Neutrophil (primary cell): ENCODE measurements around the gene CCT6A.
"Not testable (repeated sequence)": the region's sequence is repeated elsewhere in the genome, so short reads cannot be mapped to it uniquely, and the experiment has no call there.

Experiments used
- H3K27ac ChIP-seq: fragments of 200-600 bp; sonication (generic); 2 replicates; pipeline ENCODE4 v1.5.1; 2016; ENCODE audit warnings: mild to moderate bottlenecking, moderate library complexity
- H3K27me3 ChIP-seq: fragments of 200-600 bp; sonication (generic); 2 replicates; pipeline ENCODE4 v1.6.0; 2016; ENCODE audit warnings: mild to moderate bottlenecking
- H3K36me3 ChIP-seq: fragments of 200-600 bp; sonication (generic); 2 replicates; pipeline ENCODE4 v1.5.1; 2017
- H3K4me1 ChIP-seq, 2 experiments: fragments of 200-600 bp in 1 of 2; sonication (generic) in 1 of 2; 1 replicate in 1 of 2; 2 replicates in 1 of 2; pipeline versions ENCODE4 v1.5.1 to v1.6.1; 2013 to 2016; ENCODE audit warnings: low read depth in 1 of 2, low read length in 1 of 2, mild to moderate bottlenecking in 1 of 2, moderate library complexity in 1 of 2; ENCODE audit not compliant: control insufficient read depth in 1 of 2, insufficient read depth in 1 of 2
- H3K4me3 ChIP-seq, 2 experiments: fragments of 200-600 bp in 1 of 2; sonication (generic) in 1 of 2; 1 replicate in 1 of 2; 2 replicates in 1 of 2; pipeline ENCODE4 v1.5.1; 2013 to 2016; ENCODE audit warnings: low read depth in 1 of 2, low read length in 1 of 2, mild to moderate bottlenecking in 1 of 2, moderate library complexity in 1 of 2
- H3K9me3 ChIP-seq: fragments of 200-600 bp; sonication (generic); 2 replicates; pipeline ENCODE4 v1.5.1; 2016
- CTCF ChIP-seq: fragments of 200-600 bp; sonication (generic); IDR thresholded peaks from 2 replicates; pipeline ENCODE4 v1.5.1; 2016; ENCODE audit warnings: antibody characterized with exemption

CCT6A gene

GRCh38 chr7:56051339-56052191 is at the start of gene CCT6A, which contains the start of gene PSPH:
CCT6A (plus strand) TSS chr7:56051765; CDS start chr7:56051849, 84 bp downstream.
PSPH (minus strand) TSS chr7:56051444; CDS start chr7:56021212, 30,232 bp downstream.
- H3K4me1 ChIP-seq = peaks cover 15 to 17% of the 10 kb centered on the region in 2 experiments
- no peaks in the 10 kb centered on the region for H3K27me3 ChIP-seq
- no peak for TF ChIP-seq CTCF
- no peaks in the 10 kb centered on the region for H3K9me3 ChIP-seq
- H3K4me3 ChIP-seq = peak within 1 kb of the TSS; percentile 88 to 90
- peaks cover 15% of the 10 kb centered on the region for H3K36me3 ChIP-seq
- peak within 1 kb of the TSS; percentile 83 for H3K27ac ChIP-seq

GRCh38 chr7:56003749-56004148 is 47.8 kb upstream of the CCT6A start:
- no peak for TF ChIP-seq CTCF
- H3K4me1 ChIP-seq = no peaks in the 10 kb centered on the region
- peaks cover 17% of the 10 kb centered on the region for H3K36me3 ChIP-seq
- no peaks in the 10 kb centered on the region for H3K9me3 ChIP-seq
- H3K27ac ChIP-seq = no peak overlapping the region
- H3K4me3 ChIP-seq = no peak overlapping the region
- H3K27me3 ChIP-seq = no peaks in the 10 kb centered on the region

- TF ChIP-seq CTCF = no peak
- Histone ChIP-seq H3K27me3 (no peaks in the 10 kb centered on the region), H3K4me3 (no peak overlapping the region), H3K27ac (no peak overlapping the region), H3K36me3 (no peaks in the 10 kb centered on the region), H3K4me1 (no peaks in the 10 kb centered on the region), H3K9me3 (no peaks in the 10 kb centered on the region)
Measured at GRCh38 chr7:56007167-56007652, 44.4 kb upstream of the CCT6A start.

- no peaks in the 10 kb centered on the region for H3K4me1 ChIP-seq
- H3K27ac ChIP-seq = no peak overlapping the region
- no peaks in the 10 kb centered on the region for H3K36me3 ChIP-seq
- no peak overlapping the region for H3K4me3 ChIP-seq
- no peaks in the 10 kb centered on the region for H3K27me3 ChIP-seq
- TF ChIP-seq CTCF = no peak
- no peaks in the 10 kb centered on the region for H3K9me3 ChIP-seq
Measured at GRCh38 chr7:56007891-56008290, 43.7 kb upstream of the CCT6A start.

- Histone ChIP-seq H3K9me3 (no peaks in the 10 kb centered on the region), H3K27ac (no peak overlapping the region), H3K36me3 (no peaks in the 10 kb centered on the region), H3K4me3 (no peak overlapping the region), H3K4me1 (no peaks in the 10 kb centered on the region), H3K27me3 (no peaks in the 10 kb centered on the region)
- TF ChIP-seq CTCF = no peak
Measured at GRCh38 chr7:56009695-56010094, 41.9 kb upstream of the CCT6A start.

GRCh38 chr7:56017015-56017414 is 34.5 kb upstream of the CCT6A start:
- H3K27me3 ChIP-seq, H3K27ac ChIP-seq, H3K36me3 ChIP-seq, H3K4me1 ChIP-seq, H3K9me3 ChIP-seq, H3K4me3 ChIP-seq: not testable (repeated sequence)
